ENCODE data around the gene C19orf25. TPM values are rescaled to one million over a fixed set of nuclear protein-coding genes. Genes with fewer than 3 reads are reported as not detected.
A peak's percentile ranks its signal among the peaks of the same experiment; 100 is the strongest.

C19orf25 gene
- total and polyA plus RNA-seq, 2 of the 13 experiments (the other 11 are each of a cell fraction or from before 2014, with no cell fraction given) = 14.2 to 32.4 TPM

GRCh38 chr19:1512671-1513498 is 33.9 kb upstream of the C19orf25 start, which contains the start of gene ADAMTSL5 (continued):
- no peak for TF ChIP-seq ZMAT3 (CRISPR knock-in tag; conservative IDR thresholded peaks at IDR 0.05)
- no peak for TF ChIP-seq ZBTB38 (CRISPR knock-in tag; IDR thresholded peaks at IDR 0.05)
- TF ChIP-seq ZNF768 (CRISPR knock-in tag; IDR thresholded peaks at IDR 0.05) = peak; percentile 83; the same call in 1 of the 2 replicates
- TF ChIP-seq ZFP41 (CRISPR knock-in tag; IDR thresholded peaks at IDR 0.05; ENCODE audit: borderline replicate concordance) = no peak
- TF ChIP-seq ZNF451 (CRISPR knock-in tag; IDR thresholded peaks at IDR 0.05) = no peak
- TF ChIP-seq ZNF816 (CRISPR knock-in tag; IDR thresholded peaks at IDR 0.05; ENCODE audit: borderline replicate concordance) = no peak
- TF ChIP-seq, protein P1, sequence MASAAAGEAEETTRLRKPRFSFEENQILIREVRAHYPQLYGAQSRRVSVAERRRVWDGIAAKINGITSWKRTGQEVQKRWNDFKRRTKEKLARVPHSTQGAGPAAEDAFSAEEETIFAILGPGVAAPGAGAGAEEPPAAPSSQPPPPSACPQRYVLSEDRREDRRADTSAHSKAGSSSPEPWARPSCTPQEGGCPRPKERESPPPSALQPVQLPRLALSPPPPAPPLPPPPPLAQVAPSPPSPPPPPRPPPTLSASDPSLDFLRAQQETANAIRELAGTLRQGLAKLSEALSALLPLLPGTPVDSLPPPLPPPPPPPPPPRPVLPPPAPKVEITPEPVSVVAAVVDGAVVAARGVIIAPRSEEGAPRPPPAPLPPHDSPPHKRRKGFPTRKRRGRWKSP (CRISPR knock-in tag; IDR thresholded peaks at IDR 0.05) = no peak
- TF ChIP-seq, protein P2, sequence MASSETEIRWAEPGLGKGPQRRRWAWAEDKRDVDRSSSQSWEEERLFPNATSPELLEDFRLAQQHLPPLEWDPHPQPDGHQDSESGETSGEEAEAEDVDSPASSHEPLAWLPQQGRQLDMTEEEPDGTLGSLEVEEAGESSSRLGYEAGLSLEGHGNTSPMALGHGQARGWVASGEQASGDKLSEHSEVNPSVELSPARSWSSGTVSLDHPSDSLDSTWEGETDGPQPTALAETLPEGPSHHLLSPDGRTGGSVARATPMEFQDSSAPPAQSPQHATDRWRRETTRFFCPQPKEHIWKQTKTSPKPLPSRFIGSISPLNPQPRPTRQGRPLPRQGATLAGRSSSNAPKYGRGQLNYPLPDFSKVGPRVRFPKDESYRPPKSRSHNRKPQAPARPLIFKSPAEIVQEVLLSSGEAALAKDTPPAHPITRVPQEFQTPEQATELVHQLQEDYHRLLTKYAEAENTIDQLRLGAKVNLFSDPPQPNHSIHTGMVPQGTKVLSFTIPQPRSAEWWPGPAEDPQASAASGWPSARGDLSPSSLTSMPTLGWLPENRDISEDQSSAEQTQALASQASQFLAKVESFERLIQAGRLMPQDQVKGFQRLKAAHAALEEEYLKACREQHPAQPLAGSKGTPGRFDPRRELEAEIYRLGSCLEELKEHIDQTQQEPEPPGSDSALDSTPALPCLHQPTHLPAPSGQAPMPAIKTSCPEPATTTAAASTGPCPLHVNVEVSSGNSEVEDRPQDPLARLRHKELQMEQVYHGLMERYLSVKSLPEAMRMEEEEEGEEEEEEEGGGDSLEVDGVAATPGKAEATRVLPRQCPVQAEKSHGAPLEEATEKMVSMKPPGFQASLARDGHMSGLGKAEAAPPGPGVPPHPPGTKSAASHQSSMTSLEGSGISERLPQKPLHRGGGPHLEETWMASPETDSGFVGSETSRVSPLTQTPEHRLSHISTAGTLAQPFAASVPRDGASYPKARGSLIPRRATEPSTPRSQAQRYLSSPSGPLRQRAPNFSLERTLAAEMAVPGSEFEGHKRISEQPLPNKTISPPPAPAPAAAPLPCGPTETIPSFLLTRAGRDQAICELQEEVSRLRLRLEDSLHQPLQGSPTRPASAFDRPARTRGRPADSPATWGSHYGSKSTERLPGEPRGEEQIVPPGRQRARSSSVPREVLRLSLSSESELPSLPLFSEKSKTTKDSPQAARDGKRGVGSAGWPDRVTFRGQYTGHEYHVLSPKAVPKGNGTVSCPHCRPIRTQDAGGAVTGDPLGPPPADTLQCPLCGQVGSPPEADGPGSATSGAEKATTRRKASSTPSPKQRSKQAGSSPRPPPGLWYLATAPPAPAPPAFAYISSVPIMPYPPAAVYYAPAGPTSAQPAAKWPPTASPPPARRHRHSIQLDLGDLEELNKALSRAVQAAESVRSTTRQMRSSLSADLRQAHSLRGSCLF (CRISPR knock-in tag; IDR thresholded peaks at IDR 0.05; ENCODE audit: borderline replicate concordance) = no peak
- TF ChIP-seq, protein P3, sequence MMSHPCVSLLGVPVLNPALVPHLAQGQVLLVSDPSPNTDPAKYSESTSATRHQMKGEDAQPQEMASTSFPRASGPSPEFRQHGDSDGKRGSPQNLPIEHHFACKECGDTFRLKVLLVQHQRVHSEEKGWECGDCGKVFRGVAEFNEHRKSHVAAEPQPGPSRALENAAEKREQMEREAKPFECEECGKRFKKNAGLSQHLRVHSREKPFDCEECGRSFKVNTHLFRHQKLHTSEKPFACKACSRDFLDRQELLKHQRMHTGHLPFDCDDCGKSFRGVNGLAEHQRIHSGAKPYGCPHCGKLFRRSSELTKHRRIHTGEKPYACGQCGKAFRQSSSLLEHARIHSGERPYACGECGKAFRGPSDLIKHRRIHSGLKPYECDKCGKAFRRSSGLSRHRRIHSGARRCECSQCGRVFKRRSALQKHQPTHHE (CRISPR knock-in tag; IDR thresholded peaks at IDR 0.05; ENCODE audit: borderline replicate concordance) = no peak
- TF ChIP-seq KLF12 (CRISPR knock-in tag; IDR thresholded peaks at IDR 0.05; ENCODE audit: borderline replicate concordance) = no peak
- TF ChIP-seq, protein P4, sequence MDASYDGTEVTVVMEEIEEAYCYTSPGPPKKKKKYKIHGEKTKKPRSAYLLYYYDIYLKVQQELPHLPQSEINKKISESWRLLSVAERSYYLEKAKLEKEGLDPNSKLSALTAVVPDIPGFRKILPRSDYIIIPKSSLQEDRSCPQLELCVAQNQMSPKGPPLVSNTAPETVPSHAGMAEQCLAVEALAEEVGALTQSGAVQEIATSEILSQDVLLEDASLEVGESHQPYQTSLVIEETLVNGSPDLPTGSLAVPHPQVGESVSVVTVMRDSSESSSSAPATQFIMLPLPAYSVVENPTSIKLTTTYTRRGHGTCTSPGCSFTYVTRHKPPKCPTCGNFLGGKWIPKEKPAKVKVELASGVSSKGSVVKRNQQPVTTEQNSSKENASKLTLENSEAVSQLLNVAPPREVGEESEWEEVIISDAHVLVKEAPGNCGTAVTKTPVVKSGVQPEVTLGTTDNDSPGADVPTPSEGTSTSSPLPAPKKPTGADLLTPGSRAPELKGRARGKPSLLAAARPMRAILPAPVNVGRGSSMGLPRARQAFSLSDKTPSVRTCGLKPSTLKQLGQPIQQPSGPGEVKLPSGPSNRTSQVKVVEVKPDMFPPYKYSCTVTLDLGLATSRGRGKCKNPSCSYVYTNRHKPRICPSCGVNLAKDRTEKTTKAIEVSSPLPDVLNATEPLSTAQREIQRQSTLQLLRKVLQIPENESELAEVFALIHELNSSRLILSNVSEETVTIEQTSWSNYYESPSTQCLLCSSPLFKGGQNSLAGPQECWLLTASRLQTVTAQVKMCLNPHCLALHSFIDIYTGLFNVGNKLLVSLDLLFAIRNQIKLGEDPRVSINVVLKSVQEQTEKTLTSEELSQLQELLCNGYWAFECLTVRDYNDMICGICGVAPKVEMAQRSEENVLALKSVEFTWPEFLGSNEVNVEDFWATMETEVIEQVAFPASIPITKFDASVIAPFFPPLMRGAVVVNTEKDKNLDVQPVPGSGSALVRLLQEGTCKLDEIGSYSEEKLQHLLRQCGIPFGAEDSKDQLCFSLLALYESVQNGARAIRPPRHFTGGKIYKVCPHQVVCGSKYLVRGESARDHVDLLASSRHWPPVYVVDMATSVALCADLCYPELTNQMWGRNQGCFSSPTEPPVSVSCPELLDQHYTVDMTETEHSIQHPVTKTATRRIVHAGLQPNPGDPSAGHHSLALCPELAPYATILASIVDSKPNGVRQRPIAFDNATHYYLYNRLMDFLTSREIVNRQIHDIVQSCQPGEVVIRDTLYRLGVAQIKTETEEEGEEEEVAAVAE (CRISPR knock-in tag; IDR thresholded peaks at IDR 0.05; ENCODE audit: borderline replicate concordance) = no peak
- TF ChIP-seq KDM5B (CRISPR knock-in tag; IDR thresholded peaks at IDR 0.05; ENCODE audit: borderline replicate concordance) = no peak
- peak; percentile 32 for TF ChIP-seq YY1 (IDR thresholded peaks at IDR 0.05; ENCODE audit: insufficient read depth, insufficient replicate concordance, low read depth, low read length)
- TF ChIP-seq ZNF256 (CRISPR knock-in tag; conservative IDR thresholded peaks at IDR 0.05) = no peak
- TF ChIP-seq GPN1 (CRISPR knock-in tag; IDR thresholded peaks at IDR 0.05; ENCODE audit: borderline replicate concordance) = no peak
- no peak for TF ChIP-seq ZNF234 (CRISPR knock-in tag; conservative IDR thresholded peaks at IDR 0.05)
- peak; percentile 93 for TF ChIP-seq GABPB1 (CRISPR knock-in tag; IDR thresholded peaks at IDR 0.05)
